Urothelium cell line (cell line): ENCODE results near the gene CFC1.
"Not testable (repeated sequence)": the region's sequence is repeated elsewhere in the genome, so short reads cannot be mapped to it uniquely, and the experiment has no call there.

Experiments used
- DNase-seq: peaks from one replicate; pipeline ENCODE4 v3.0.0; 2011; ENCODE audit warnings: low spot score, mixed read lengths
- FAIRE-seq: peaks from 2 replicates; lab custom pipeline; 2011; peaks lifted over from hg19 to GRCh38; lab: Jason Lieb, UNC

The CFC1 gene

DNA sequence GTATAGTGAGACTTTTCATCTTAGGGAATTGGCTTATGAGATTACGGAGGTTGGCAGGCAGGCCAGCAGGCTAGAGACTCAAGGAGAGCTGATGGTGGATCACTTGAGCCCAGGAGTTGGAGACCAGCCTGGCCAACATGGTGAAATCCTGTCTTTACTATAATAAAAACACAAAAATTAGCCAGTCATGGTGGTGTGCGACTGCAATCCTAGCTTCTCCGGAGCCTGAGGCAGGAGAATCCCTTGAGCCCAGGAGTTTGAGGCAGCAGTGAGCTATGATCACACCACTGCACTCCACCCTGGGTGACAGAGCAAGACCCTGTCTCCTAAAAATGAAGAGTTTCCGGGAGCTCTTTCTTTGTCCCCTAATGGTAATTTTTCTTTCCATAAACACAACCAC, 14.6 kb downstream of the CFC1 start:
- not testable (repeated sequence) for DNase-seq, FAIRE-seq

DNA sequence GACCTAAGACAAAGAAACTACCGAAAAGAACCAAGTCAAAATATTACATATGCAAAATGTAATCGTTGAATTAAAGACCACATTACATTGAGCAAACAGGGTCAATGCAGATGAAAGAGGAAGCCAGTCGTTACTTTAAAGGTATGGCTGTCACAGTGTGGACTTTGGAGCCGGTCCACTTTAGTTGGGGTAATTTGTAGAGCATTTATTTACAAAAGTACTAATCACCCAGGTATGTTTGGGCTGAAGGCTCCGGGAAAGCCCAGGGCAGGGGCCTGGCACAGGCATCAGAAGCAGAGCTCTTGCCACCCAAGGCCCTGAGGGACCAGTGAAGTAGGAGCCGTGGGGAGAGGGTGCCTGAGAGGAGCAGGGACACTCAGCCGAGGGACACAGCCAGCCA, 15.8 kb downstream of the CFC1 start:
- not testable (repeated sequence) for FAIRE-seq, DNase-seq

DNA sequence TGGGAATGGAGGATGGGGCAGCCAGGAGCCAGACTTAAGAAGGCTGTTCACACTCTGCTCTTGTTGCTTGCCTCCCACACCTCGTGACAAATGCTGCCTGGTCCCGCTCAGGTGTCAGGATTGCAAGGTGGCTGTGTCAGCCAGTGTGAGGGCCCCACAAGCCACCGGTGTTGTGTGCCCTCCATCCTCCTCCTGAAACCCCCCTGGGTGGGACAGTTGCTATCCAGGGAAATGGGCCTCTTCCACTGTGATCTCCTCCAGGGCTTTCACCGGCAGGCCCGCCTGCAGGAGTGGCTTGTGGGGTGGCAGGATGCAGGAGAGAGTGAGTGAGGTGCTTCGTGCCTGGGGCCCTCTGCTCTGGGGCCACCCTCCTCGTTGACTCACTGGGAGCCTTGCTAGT, 16.4 kb downstream of the CFC1 start:
- not testable (repeated sequence) for FAIRE-seq, DNase-seq

DNA sequence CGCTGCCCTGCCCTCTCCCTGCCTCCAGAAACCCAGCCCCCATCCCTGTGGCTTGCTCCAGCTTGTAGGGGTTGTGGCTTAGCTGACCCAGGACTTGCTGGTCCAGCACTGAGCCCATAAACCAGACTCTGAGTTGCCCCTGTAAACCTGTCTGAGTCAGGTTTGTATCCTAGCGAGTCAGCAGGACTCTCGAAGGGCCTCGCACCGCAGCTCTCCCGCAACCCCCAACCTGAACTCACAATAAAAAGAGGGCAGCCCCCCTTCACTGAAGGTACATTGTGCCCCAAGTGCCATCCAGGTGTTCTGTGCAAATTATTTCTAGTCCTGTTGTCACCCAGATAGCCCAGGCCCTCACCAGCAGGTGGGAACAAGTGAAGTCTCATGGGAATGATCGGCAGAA, 17.9 kb downstream of the CFC1 start:
- DNase-seq, FAIRE-seq: not testable (repeated sequence)

GRCh38 chr2:130579121-130579520, 20.3 kb downstream of the CFC1 start:
- not testable (repeated sequence) for FAIRE-seq, DNase-seq

DNA sequence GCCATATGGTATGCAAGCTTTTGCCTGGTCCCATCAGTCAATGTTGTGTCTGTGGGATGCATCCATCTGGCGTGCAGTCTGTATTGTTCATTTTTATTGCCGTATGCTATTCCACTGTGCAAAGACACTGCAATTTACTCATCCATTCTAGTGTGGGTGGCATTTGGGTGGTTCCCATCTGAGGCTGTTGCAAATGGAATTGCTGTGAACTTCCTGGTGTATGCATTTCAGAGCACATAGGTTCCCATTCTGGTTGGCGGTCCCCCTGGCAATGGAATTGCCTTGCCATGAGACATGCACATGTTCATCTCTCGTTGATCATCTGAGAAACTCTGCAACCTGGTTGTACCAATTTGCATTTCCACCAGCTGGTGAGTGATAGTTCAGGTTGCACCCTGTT, 21.8 kb downstream of the CFC1 start:
- not testable (repeated sequence) for DNase-seq
- peak; percentile 58 for FAIRE-seq

GRCh38 chr2:130576209-130576784, 23.1 kb downstream of the CFC1 start:
- DNase-seq, result not testable (repeated sequence)
- peak; percentile 63 for FAIRE-seq

GRCh38 chr2:130574230-130574629, 25.1 kb downstream of the CFC1 start:
- DNase-seq, FAIRE-seq: not testable (repeated sequence)

GRCh38 chr2:130571929-130572328, 27.4 kb downstream of the CFC1 start:
- DNase-seq, result not testable (repeated sequence)
- FAIRE-seq, result peak; percentile 20

GRCh38 chr2:130566165-130566564, 33.2 kb downstream of the CFC1 start:
- not testable (repeated sequence) for FAIRE-seq, DNase-seq

DNA sequence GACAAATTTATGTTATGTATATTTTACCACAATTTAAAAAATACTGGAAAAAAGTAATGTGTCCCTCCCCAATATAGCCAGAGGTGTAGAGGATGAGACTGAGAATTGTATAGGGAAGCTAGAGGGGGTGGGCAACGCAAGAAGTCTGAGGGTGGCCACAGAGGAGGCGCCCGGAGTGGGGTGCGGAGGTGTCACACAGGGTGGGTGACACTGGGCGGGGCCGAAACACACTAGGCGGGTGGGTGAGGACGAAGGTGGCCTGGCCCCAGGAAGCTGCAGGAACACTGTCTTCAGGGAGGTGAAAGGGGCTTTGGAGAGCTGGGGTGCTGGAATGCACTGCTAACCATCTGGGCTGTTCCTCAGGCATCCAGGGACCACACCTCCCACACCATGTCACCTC, 42.9 kb downstream of the CFC1 start:
- not testable (repeated sequence) for DNase-seq, FAIRE-seq

- FAIRE-seq, DNase-seq: not testable (repeated sequence)
Measured at GRCh38 chr2:130554178-130554577, 45.2 kb downstream of the CFC1 start.

- DNase-seq, FAIRE-seq: not testable (repeated sequence)
Measured at GRCh38 chr2:130549475-130549874, 49.9 kb downstream of the CFC1 start.

DNA sequence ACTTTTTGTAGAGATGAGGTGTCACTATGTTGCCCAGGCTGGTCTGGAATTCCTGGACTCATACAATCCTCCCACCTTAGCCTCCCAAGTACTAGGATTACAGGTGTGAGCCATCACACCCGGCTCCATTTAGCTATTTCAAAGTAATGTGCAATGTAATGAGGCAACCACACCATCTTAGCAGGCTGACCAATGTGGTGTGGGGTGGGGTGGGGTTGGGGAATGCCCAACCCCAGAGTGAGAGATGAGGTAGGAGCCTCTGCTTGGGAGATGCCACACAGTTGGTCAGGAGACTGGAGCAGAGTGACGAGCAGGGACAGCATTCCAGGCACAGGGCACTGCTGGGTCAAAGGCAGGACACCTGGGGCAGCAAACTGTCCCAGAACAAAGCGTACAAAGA, 51.0 kb downstream of the CFC1 start:
- FAIRE-seq, result peak; percentile 90
- not testable (repeated sequence) for DNase-seq

DNA sequence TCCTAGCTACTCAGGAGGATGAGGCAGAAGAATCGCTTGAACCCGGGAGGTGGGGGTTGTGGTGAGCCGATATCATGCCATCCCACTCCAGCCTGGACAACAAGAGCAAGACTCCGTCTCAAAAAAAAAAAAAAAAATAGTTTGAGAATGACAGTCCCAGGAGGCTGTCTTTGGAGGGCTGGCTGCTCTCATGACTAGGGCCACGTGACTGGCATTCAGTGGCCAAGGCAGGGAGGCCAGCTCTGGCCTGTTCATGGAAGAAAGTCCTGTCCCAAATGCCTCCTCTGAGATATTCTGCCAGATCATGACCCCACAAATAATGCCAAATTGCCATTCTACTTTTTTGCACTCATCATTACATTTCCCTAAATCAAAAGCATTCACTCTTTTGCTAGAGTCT, 54.4 kb downstream of the CFC1 start:
- not testable (repeated sequence) for FAIRE-seq

DNA sequence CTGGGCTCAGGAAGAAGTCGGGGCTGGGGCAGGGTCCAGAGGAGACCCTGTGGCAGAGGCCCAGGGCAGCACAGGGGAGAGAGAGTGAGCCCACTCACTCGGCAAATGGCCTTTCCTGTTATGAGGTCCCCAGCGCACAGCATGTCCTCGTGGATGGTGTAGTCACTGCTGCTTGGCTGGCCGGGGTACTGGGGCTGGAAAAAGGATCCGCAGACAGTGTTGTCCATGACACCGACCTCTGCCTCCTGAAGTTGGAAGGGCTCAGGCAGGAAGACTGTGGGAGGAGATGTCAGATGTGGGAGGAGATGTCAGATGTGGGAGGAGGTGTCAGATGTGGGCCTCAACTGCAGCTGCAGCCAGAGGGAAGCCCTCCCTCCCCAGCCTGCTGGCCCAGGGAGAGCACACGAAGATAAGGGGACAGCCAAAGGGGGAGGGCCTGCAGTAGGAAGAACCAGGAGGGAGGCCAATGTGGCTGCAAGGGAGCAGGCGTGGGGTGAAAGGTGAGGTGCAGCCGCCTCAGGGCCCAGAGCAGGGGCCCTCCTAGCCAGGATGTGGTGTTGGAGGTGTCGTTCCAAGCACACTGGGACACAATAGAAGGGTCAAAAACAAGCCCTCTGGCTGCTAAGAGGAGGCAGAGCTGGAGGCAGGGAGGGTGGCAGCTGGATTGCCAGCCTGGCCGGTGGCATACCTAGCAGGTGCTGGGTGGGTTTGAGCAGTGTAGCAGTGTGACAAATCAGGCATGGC, 55.4 kb downstream of the CFC1 start:
- FAIRE-seq, result peak; percentile 97
- DNase-seq, result not testable (repeated sequence)

More for the DNA sequence above, 54.4 kb downstream of the CFC1 start:
- DNase-seq, result not testable (repeated sequence)

GRCh38 chr2:130542789-130543188, 56.6 kb downstream of the CFC1 start:
- DNase-seq, result not testable (repeated sequence)
- peak; percentile 61 for FAIRE-seq
